ENCODE data around the gene CCDC198. TPM values are rescaled to one million over a fixed set of nuclear protein-coding genes. Genes with fewer than 3 reads are reported as not detected.

The CCDC198 gene
- not detected for total RNA-seq

GRCh38 chr14:57493467-57494181 lies at the start of gene CCDC198:
CCDC198 (minus strand) TSS chr14:57493857; CDS start chr14:57493715, 142 bp downstream.
- FAIRE-seq (no peak), DNase-seq (ENCODE audit: low spot score in 2 of 2) (no peak)

- no peak for DNase-seq (ENCODE audit: low spot score in 2 of 2)
- FAIRE-seq = no peak
These were observed 39.6 kb upstream of the CCDC198 start for GRCh38 chr14:57533214-57533613.

GRCh38 chr14:57530571-57530970 lies 36.9 kb upstream of the CCDC198 start:
- DNase-seq (ENCODE audit: low spot score in 2 of 2) (no peak), FAIRE-seq (no peak)

- DNase-seq (ENCODE audit: low spot score in 2 of 2) (no peak), FAIRE-seq (no peak)
These were observed 33.3 kb upstream of the CCDC198 start for GRCh38 chr14:57526942-57527341.

- no peak for FAIRE-seq
These were observed 25.4 kb upstream of the CCDC198 start for GRCh38 chr14:57519043-57519442.

GRCh38 chr14:57512220-57512619 lies 18.6 kb upstream of the CCDC198 start:
- DNase-seq (ENCODE audit: low spot score in 2 of 2) (no peak), FAIRE-seq (no peak)

More at GRCh38 chr14:57519043-57519442, 25.4 kb upstream of the CCDC198 start:
- no peak for DNase-seq (ENCODE audit: low spot score in 2 of 2)

GRCh38 chr14:57508756-57509155 lies 15.1 kb upstream of the CCDC198 start:
- no peak for DNase-seq (ENCODE audit: low spot score in 2 of 2)
- no peak for FAIRE-seq

GRCh38 chr14:57502586-57503254 lies 9.1 kb upstream of the CCDC198 start:
- FAIRE-seq = no peak
- no peak for DNase-seq (ENCODE audit: low spot score in 2 of 2)

GRCh38 chr14:57501039-57501557 lies 7.4 kb upstream of the CCDC198 start:
- DNase-seq (ENCODE audit: low spot score in 2 of 2) (no peak), FAIRE-seq (no peak)

GRCh38 chr14:57498659-57499058 lies 5.0 kb upstream of the CCDC198 start:
- FAIRE-seq (peak; percentile 98), DNase-seq (ENCODE audit: low spot score in 2 of 2) (no peak)

- no peak for DNase-seq (ENCODE audit: low spot score in 2 of 2)
- no peak for FAIRE-seq
These were observed 4.4 kb upstream of the CCDC198 start for GRCh38 chr14:57498035-57498434.

- DNase-seq (ENCODE audit: low spot score in 2 of 2) = no peak
- FAIRE-seq = no peak
These were observed 1.8 kb upstream of the CCDC198 start for GRCh38 chr14:57495416-57495815.

GRCh38 chr14:57492859-57493258 lies 798 bp downstream of the CCDC198 start:
- no peak for FAIRE-seq

GRCh38 chr14:57491640-57492039 lies 2.0 kb downstream of the CCDC198 start:
- FAIRE-seq (no peak), DNase-seq (ENCODE audit: low spot score in 2 of 2) (no peak)

More at GRCh38 chr14:57492859-57493258, 798 bp downstream of the CCDC198 start:
- no peak for DNase-seq (ENCODE audit: low spot score in 2 of 2)

- FAIRE-seq (no peak), DNase-seq (ENCODE audit: low spot score in 2 of 2) (no peak)
These were observed 5.9 kb downstream of the CCDC198 start for GRCh38 chr14:57487771-57488170.

GRCh38 chr14:57486767-57487379 lies 6.8 kb downstream of the CCDC198 start:
- DNase-seq (ENCODE audit: low spot score in 2 of 2) (peak in 1 of 2 donors; percentile 20), FAIRE-seq (peak; percentile 13)

- no peak for DNase-seq (ENCODE audit: low spot score in 2 of 2)
- FAIRE-seq = no peak
These were observed 8.0 kb downstream of the CCDC198 start for GRCh38 chr14:57485635-57486034.

- DNase-seq (ENCODE audit: low spot score in 2 of 2) = no peak
These were observed 11.5 kb downstream of the CCDC198 start for GRCh38 chr14:57482120-57482519.

GRCh38 chr14:57480051-57480450 lies 13.6 kb downstream of the CCDC198 start:
- FAIRE-seq (no peak), DNase-seq (ENCODE audit: low spot score in 2 of 2) (no peak)

More at GRCh38 chr14:57482120-57482519, 11.5 kb downstream of the CCDC198 start:
- no peak for FAIRE-seq

- DNase-seq (ENCODE audit: low spot score in 2 of 2) = no peak
- no peak for FAIRE-seq
These were observed 14.5 kb downstream of the CCDC198 start for GRCh38 chr14:57479197-57479596.

GRCh38 chr14:57478050-57478449 lies 15.6 kb downstream of the CCDC198 start:
- FAIRE-seq (no peak), DNase-seq (ENCODE audit: low spot score in 2 of 2) (no peak)

All from frontal cortex (tissue), 4 donors.